ENCODE data around the gene WIPI1.

GRCh38 chr17:68505951-68506350, 48.7 kb upstream of the WIPI1 start:
- TF ChIP-seq CTCF (IDR thresholded peaks at IDR 0.05) (no peak), POLR2A (IDR thresholded peaks at IDR 0.05) (no peak)
